ENCODE data around the gene ANO6. TPM values are rescaled to one million over a fixed set of nuclear protein-coding genes. Genes with fewer than 3 reads are reported as not detected.

ANO6 gene
- total RNA-seq, 1 experiment from 2014 or later, result 46.8 TPM

GRCh38 chr12:45481746-45482145 lies 265.9 kb downstream of the ANO6 start:
- peaks cover 20% of the 10 kb centered on the region for H3K9me3 Mint-ChIP-seq
- H3K27ac Mint-ChIP-seq, result no peak overlapping the region
- no peak for ATAC-seq
- H3K4me3 Mint-ChIP-seq, result no peak overlapping the region
- TF ChIP-seq OVOL2 (CRISPR knock-in tag; IDR thresholded peaks at IDR 0.05; ENCODE audit: borderline replicate concordance), result no peak
- TF ChIP-seq CREM (CRISPR knock-in tag; IDR thresholded peaks at IDR 0.05), result no peak
- no peak for TF ChIP-seq PRDM15 (CRISPR knock-in tag; IDR thresholded peaks at IDR 0.05)
- no peak for TF ChIP-seq MXD4 (CRISPR knock-in tag; IDR thresholded peaks at IDR 0.05; ENCODE audit: borderline replicate concordance)
- no peak for TF ChIP-seq ZNF423 (CRISPR knock-in tag; IDR thresholded peaks at IDR 0.05)
- TF ChIP-seq, protein P1, sequence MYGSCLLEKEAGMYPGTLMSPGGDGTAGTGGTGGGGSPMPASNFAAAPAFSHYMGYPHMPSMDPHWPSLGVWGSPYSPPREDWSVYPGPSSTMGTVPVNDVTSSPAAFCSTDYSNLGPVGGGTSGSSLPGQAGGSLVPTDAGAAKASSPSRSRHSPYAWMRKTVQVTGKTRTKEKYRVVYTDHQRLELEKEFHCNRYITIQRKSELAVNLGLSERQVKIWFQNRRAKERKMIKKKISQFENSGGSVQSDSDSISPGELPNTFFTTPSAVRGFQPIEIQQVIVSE (CRISPR knock-in tag; IDR thresholded peaks at IDR 0.05; ENCODE audit: borderline replicate concordance), result no peak
- no peak for TF ChIP-seq HMGXB4 (CRISPR knock-in tag; IDR thresholded peaks at IDR 0.05)
- TF ChIP-seq TEAD4 (CRISPR knock-in tag; IDR thresholded peaks at IDR 0.05), result no peak
- no peak for TF ChIP-seq ZNF232 (CRISPR knock-in tag; IDR thresholded peaks at IDR 0.05)
- no peak for TF ChIP-seq PREB (CRISPR knock-in tag; IDR thresholded peaks at IDR 0.05; ENCODE audit: borderline replicate concordance)
- no peak for TF ChIP-seq SP1 (CRISPR knock-in tag; conservative IDR thresholded peaks at IDR 0.05)
- TF ChIP-seq CREB1 (CRISPR knock-in tag; IDR thresholded peaks at IDR 0.05), result no peak
- TF ChIP-seq AR (CRISPR knock-in tag; IDR thresholded peaks at IDR 0.05), result no peak
- peaks cover 11% of the 10 kb centered on the region for H3K36me3 Mint-ChIP-seq
- DNase-seq (ENCODE audit: low spot score), result no peak
- H3K27me3 Mint-ChIP-seq (ENCODE audit: low read depth), result no peaks in the 10 kb centered on the region
- ChIA-PET CTCF (no interaction called here), POLR2A (no interaction called here)
- no peaks in the 10 kb centered on the region for H3K4me1 Mint-ChIP-seq

GRCh38 chr12:45483571-45483970 lies 267.7 kb downstream of the ANO6 start:
- Mint-ChIP-seq H3K27me3 (ENCODE audit: low read depth) (no peaks in the 10 kb centered on the region), H3K9me3 (peaks cover 12% of the 10 kb centered on the region), H3K4me3 (no peak overlapping the region), H3K4me1 (peaks cover 7% of the 10 kb centered on the region; the same call in 1 of the 2 replicates), H3K36me3 (peaks cover 5% of the 10 kb centered on the region), H3K27ac (no peak overlapping the region)
- DNase-seq (ENCODE audit: low spot score) (no peak), ATAC-seq (no peak)
- ChIA-PET POLR2A (no interaction called here), CTCF (no interaction called here)
- TF ChIP-seq ZNF416 (CRISPR knock-in tag; IDR thresholded peaks at IDR 0.05), result no peak
- no peak for TF ChIP-seq TCF7 (CRISPR knock-in tag; IDR thresholded peaks at IDR 0.05; ENCODE audit: low read depth)
- TF ChIP-seq SMAD3 (CRISPR knock-in tag; IDR thresholded peaks at IDR 0.05; ENCODE audit: borderline replicate concordance), result no peak
- TF ChIP-seq, protein P2, sequence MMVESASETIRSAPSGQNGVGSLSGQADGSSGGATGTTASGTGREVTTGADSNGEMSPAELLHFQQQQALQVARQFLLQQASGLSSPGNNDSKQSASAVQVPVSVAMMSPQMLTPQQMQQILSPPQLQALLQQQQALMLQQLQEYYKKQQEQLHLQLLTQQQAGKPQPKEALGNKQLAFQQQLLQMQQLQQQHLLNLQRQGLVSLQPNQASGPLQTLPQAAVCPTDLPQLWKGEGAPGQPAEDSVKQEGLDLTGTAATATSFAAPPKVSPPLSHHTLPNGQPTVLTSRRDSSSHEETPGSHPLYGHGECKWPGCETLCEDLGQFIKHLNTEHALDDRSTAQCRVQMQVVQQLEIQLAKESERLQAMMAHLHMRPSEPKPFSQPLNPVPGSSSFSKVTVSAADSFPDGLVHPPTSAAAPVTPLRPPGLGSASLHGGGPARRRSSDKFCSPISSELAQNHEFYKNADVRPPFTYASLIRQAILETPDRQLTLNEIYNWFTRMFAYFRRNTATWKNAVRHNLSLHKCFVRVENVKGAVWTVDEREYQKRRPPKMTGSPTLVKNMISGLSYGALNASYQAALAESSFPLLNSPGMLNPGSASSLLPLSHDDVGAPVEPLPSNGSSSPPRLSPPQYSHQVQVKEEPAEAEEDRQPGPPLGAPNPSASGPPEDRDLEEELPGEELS (CRISPR knock-in tag; IDR thresholded peaks at IDR 0.05), result no peak
- TF ChIP-seq KAT7 (CRISPR knock-in tag; IDR thresholded peaks at IDR 0.05; ENCODE audit: borderline replicate concordance), result no peak
- TF ChIP-seq SOX15 (CRISPR knock-in tag; IDR thresholded peaks at IDR 0.05), result no peak
- TF ChIP-seq NFYB (CRISPR knock-in tag; conservative IDR thresholded peaks at IDR 0.05; ENCODE audit: low read depth), result no peak
- TF ChIP-seq ZNF317 (CRISPR knock-in tag; IDR thresholded peaks at IDR 0.05; ENCODE audit: borderline replicate concordance, low read depth), result no peak
- TF ChIP-seq ZBTB43 (CRISPR knock-in tag; IDR thresholded peaks at IDR 0.05), result no peak
- TF ChIP-seq OVOL2 (CRISPR knock-in tag; IDR thresholded peaks at IDR 0.05; ENCODE audit: borderline replicate concordance), result no peak
- no peak for TF ChIP-seq TEAD1 (CRISPR knock-in tag; IDR thresholded peaks at IDR 0.05)

All from WTC11 (cell line).